Epidermal melanocyte (primary cell): ENCODE measurements around the gene CBARP.

ENCODE experiments used
- DNase-seq: peaks from one replicate; pipeline ENCODE4 v3.0.0; 2011; ENCODE audit warnings: low spot score; ENCODE audit not compliant: insufficient read length

Gene CBARP

DNA sequence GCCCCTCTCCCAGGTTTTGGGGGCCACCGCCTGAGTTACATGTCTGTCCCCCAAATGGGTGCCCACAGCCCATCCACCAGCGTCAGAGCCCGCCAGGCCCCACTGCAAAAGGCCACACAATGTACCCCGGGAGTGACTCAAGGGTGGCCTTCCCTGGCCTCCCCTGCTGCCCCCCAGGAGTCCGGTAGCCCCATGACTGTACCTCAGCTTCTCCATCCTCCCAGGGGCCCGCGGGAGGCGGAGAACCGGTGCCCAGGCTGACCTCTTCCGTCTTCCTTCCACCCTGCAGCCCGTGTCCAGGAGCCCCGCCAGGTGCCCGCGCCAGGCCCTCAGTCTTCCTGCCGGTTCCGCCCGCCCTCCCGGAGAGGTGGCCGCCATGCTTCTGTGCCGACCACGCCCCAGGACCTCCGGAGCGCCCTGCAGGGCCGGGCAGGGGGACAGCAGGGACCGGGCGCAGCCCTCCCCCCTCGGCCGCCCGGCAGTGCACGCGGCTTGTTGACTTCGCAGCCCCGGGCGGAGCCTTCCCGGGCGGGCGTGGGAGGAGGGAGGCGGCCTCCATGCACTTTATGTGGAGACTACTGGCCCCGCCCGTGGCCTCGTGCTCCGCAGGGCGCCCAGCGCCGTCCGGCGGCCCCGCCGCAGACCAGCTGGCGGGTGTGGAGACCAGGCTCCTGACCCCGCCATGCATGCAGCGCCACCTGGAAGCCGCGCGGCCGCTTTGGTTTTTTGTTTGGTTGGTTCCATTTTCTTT, 10.3 kb downstream of the CBARP start:
- no peak for DNase-seq

GRCh38 chr19:1226522-1227303, 11.1 kb downstream of the CBARP start:
- DNase-seq, result no peak

- DNase-seq, result no peak
Measured at GRCh38 chr19:1226227-1226518, 11.6 kb downstream of the CBARP start.

GRCh38 chr19:1225440-1226226, 12.2 kb downstream of the CBARP start:
- DNase-seq, result no peak

DNA sequence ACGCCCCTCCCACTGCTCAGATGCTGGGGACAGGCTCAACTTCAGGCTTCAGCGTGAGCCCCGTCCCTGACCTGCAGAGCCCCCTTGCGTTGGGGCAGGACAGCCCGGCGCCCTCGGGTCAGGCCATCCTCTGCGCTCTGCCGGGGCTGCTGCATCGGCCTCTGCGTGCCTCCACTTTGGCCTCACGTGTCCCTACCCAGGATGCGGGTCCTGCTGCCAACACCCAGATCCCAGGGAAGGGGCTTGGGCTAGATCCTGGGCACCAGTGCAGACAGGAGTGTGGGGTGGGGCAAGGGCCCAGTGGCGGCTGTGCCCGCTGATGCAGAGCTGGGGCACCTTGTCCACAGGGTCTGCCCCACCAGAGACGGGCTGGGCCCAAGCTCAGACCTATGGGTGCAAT, 13.0 kb downstream of the CBARP start:
- no peak for DNase-seq

DNA sequence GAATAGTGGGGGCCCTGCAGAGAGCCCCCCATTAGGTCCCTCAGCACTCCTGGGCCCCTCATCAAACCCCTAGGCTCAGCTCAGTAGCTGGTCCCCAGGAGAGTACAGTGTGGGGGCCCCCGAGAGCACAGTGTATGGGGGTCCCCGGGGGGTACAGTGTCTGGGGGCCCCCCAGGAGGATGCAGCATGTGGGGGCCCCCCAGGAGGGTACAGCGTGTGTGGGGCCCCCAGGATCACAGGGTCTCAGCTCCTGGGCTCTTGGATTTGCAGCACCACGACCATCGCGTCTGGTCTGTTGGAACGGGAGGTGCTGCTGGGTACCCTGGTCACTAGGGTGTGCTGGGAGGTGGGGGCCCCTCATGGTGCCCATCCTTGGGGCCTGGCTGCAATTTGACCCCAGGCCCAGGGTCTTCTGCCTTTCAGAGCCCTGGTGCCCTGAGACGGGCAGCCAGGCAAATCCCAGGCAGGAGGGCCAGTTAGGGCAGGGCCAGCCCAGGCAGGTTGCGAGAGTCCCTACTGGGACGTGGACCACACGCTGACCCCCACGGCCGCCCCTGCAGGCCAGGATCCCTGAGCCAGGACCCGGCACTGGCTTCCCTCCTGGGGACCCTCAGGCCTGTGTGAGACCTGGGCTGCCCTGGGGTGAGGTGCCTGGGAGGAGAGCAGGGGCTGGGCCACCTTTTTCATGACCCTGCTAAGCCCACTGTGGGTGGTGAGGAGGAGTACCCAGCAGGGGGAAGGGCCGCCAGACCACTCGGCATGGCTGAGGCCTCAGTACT, 13.6 kb downstream of the CBARP start:
- no peak for DNase-seq

DNA sequence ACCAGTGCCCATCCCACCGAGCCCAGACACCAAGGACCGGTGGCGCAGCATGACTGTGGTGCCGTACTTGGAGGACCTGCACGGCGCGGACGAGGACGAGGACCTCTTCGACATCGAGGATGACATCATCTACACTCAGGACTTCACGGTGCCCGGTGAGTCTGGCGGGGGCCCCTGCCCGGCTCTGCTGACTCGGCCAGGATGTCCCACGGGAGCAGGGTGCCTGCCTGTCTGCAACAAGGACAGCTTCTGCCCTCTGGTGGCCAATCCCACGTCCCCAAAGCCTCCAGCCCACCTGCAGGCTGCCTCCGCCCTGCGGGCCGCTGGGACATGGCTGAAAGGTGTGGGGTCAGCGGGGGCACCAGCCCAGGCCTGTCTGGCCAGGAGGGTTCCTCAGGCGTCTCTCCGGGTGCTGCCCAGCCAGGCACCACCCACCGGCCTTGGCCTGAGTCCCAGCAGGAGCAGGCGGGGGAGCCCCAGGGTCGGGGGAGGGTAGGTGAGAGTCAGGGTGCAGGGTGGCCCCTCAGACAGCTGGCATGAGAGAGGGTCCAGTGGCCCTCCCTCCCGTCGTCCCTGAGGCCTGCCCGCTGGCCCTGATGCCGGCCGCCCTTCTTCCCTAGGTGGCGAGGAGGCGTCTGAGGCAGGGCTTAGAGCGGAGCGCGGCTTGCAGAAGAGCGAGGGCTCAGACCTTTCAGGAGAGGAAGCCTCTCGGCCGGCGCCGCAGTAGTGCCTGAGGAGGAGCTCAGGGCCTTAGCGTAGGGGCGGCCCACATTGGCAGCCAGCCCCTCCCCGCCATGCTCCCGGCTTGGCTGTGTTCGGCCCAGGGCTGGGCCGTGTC, 14.6 kb downstream of the CBARP start:
- no peak for DNase-seq

DNA sequence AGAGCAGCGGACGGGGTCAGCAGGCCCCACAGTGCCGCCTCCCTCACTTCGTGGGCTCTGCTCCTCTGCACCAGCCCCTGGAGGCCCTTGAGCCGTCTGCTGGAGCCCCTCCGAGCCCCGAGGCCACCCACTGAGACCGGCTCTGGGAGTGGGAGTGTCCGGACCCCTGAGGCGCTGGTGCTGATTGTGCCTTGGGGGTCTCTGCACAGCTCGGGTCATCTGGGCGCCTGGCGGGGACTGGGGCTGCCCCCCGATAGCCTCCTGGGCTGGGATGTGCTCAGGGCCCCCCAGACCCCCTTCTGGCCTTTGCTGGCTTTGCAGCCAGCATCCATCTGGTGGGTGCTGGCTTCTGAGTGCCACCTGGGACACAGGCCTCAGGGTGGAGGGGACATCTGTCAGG, 15.4 kb downstream of the CBARP start:
- no peak for DNase-seq

DNA sequence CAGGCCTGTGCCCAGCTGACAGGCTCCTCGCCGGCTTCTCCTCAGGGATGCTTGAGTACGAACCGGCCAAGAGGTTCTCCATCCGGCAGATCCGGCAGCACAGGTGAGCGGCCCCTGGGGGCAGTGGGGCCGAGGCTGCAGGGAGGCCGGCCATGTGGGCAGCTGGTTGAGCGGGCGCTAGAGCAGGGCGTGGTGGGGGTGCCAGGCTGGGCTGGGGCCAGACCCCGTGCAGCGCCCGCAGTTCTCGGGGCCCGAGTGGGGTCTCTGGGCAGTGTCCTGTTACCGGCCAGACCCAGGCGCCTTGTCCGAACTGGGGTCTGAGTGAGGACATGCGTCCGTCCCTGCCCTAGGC, 15.9 kb downstream of the CBARP start:
- DNase-seq, result no peak

- DNase-seq, result peak; percentile 73
Measured at GRCh38 chr19:1220976-1221903, 16.6 kb downstream of the CBARP start.

DNA sequence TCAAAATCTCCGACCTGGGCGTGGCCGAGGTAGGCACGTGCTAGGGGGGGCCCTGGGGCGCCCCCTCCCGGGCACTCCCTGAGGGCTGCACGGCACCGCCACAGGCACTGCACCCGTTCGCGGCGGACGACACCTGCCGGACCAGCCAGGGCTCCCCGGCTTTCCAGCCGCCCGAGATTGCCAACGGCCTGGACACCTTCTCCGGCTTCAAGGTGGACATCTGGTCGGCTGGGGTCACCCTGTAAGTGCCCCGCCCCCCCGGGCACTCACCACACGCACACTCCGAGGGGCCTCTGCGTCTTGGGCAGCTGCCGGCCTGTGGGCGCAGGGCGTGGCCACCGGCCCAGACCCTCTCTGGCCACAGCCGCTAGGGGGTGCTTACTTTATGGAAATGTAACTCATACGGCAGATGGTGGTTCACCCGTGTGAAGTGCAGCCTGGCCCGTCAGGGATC, 17.3 kb downstream of the CBARP start:
- DNase-seq, result no peak

- no peak for DNase-seq
Measured at GRCh38 chr19:1219786-1220476, 17.9 kb downstream of the CBARP start.

DNA sequence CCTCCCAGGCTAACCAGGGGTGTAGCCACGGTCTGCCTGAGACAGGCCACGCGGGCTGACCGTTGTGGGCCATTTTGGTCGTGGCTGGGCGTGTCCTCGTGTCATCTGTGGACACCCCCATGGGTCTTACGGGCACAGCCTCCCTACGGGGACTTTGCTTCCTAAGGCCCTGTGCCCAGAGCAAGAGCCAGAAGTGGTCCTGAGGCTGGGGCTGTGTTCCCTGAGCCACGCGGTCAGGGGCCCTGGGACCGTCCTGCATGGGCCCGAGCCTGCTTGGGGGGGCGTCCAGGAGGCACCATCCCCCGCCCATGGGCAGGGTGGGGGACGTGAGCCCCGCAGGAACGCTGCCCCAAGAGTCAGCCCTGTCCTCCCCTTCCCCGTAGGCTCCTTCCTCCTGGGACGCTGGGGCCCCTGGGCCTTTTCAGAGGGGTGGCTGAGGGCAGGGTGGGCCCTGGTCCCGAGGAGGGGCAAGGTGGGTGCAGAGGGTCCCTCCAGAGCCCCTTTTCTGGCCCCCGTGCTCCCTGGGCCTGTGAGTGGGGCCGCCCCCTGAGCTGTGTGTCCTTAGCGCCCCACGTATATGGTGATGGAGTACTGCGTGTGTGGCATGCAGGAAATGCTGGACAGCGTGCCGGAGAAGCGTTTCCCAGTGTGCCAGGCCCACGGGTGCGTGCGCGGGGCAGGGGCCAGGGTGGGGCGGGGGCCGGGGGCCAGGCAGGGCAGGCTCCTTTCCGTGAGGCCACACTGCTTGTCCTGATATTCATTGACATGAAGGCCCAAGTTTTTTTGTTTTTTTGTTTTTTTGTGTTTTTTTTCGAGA, 18.8 kb downstream of the CBARP start:
- no peak for DNase-seq

DNA sequence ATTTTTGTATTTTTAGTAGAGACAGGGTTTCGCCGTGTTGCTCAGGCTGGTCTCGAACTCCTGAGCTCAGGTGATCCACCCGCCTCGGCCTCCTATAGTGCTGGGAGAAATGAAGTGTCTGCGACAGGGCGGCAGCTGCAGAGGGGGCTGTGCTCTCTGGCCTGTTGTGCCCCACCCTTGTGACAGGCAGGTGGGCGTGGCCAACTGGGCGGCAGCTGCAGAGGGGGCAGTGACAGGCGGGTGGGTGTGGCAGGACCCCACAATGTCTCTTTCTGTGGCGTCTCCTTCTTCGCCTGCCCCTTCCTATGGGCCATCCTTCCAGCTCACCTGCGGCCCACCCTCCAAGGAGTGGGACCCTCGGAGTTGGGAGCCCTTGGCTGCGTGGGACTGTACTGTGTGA, 20.4 kb downstream of the CBARP start:
- no peak for DNase-seq

DNA sequence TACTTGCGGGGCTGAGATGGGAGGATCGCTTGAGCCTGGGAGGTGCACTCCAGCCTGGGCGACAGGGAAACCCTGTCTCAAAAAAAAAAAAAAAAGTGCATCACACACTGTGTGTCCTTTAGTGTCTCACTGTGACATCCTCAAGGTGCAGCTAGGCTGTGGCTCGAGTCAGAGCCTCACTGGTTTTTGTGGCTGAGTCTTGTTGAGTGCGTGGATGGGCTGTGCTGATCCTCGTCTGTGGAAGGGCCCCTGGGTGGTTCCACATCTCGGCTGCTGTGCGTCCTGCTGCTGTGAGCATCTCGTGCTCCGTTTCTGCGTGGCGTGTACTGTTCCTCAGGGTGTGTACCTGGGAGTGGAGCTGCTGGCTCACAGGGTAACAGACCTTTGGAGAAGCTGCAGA, 21.0 kb downstream of the CBARP start:
- no peak for DNase-seq

GRCh38 chr19:1214862-1215731, 22.7 kb downstream of the CBARP start:
- peak; percentile 76 for DNase-seq

GRCh38 chr19:1214299-1214861, 23.4 kb downstream of the CBARP start:
- DNase-seq, result no peak
